T-cell (primary cell): ENCODE results near the gene CHP1. TPM values are rescaled to one million over a fixed set of nuclear protein-coding genes. Genes with fewer than 3 reads are reported as not detected.
"Not testable (repeated sequence)": the region's sequence is repeated elsewhere in the genome, so short reads cannot be mapped to it uniquely, and the experiment has no call there.

Experiments
- ATAC-seq, 4 experiments: fragments of 200-7000 bp in 3 of 4; fragments of 150-1000 bp in 1 of 4; cut with Tn5 transposase; replicated peaks in 1 of 4; 1 replicate in 3 of 4; 2 replicates in 1 of 4; pipeline ENCODE4 v1.10.0; 2021; ENCODE audit warnings: moderate library complexity in 3 of 4, mild to moderate bottlenecking in 2 of 4, moderate number of reproducible peaks in 1 of 4
- CTCF ChIA-PET, 2 donors: fragments of 300-600 bp; sonication (Branson Sonifier 250); formaldehyde crosslinking; loops; one replicate each; lab custom pipeline; 2022; ENCODE audit warnings: antibody characterized with exemption in 2 of 2; lab: Charles Lee
- POLR2A ChIA-PET, 2 donors: fragments of 300-600 bp; sonication (Branson Sonifier 250); formaldehyde crosslinking; loops; one replicate each; lab custom pipeline; 2022; ENCODE audit warnings: antibody characterized with exemption in 2 of 2; lab: Charles Lee
- DNase-seq, 35 experiments: peaks; one replicate each; pipeline versions ENCODE4 v3.0.0 to v3.0.0-alpha.2; 2013 to 2023
- H3K27ac ChIP-seq: one replicate; pipeline ENCODE4 v1.5.1; 2013; ENCODE audit warnings: low read length
- H3K27me3 ChIP-seq, 2 experiments: replicated peaks in 1 of 2; 1 replicate in 1 of 2; 2 replicates in 1 of 2; pipeline versions ENCODE4 v1.6.1 to v1.7.0; 2013; ENCODE audit warnings: low read length in 1 of 2, mixed read lengths in 1 of 2; ENCODE audit not compliant: control insufficient read depth in 2 of 2, insufficient read depth in 2 of 2; ENCODE audit errors: extremely low read depth in 1 of 2
- H3K36me3 ChIP-seq, 2 donors: 1 replicate in 1 of 2; 2 replicates in 1 of 2; pipeline versions ENCODE4 v1.6.1 to v1.7.0; 2013; ENCODE audit warnings: low read length in 1 of 2; ENCODE audit not compliant: control insufficient read depth in 2 of 2, insufficient read depth in 1 of 2; ENCODE audit errors: extremely low read depth in 1 of 2
- H3K4me1 ChIP-seq, 2 experiments: 1 replicate in 1 of 2; 2 replicates in 1 of 2; pipeline versions ENCODE4 v1.6.1 to v1.7.0; 2013; ENCODE audit warnings: low read length in 2 of 2, mixed read lengths in 1 of 2; ENCODE audit not compliant: insufficient read depth in 2 of 2, control insufficient read depth in 1 of 2; ENCODE audit errors: extremely low read depth in 1 of 2
- H3K4me3 ChIP-seq, 2 donors: 1 replicate in 1 of 2; 2 replicates in 1 of 2; pipeline versions ENCODE4 v1.5.1 to v1.7.0; 2013; ENCODE audit warnings: mild to moderate bottlenecking in 2 of 2, low read length in 1 of 2, moderate library complexity in 1 of 2; ENCODE audit not compliant: control insufficient read depth in 1 of 2; ENCODE audit errors: extremely low read depth in 1 of 2
- H3K9me3 ChIP-seq: 2 replicates; pipeline ENCODE4 v1.7.0; 2013
- H3K27ac Mint-ChIP-seq, 2 donors: one replicate each; pipeline ENCODE4 v1.8.0; 2020 to 2021; ENCODE audit warnings: mild to moderate bottlenecking in 2 of 2, mixed read lengths in 2 of 2
- H3K27me3 Mint-ChIP-seq, 2 donors: one replicate each; pipeline ENCODE4 v1.8.0; 2021 to 2022; ENCODE audit warnings: mixed read lengths in 2 of 2
- H3K36me3 Mint-ChIP-seq: one replicate; pipeline ENCODE4 v1.8.0; 2021; ENCODE audit warnings: mixed read lengths
- H3K4me1 Mint-ChIP-seq, 3 donors: one replicate each; pipeline ENCODE4 v1.8.0; 2020 to 2022; ENCODE audit warnings: mixed read lengths in 3 of 3, mild to moderate bottlenecking in 1 of 3
- H3K4me3 Mint-ChIP-seq, 3 donors: one replicate each; pipeline ENCODE4 v1.8.0; 2020 to 2022; ENCODE audit warnings: mild to moderate bottlenecking in 3 of 3, mixed read lengths in 3 of 3, moderate library complexity in 3 of 3
- H3K9me3 Mint-ChIP-seq, 3 donors: one replicate each; pipeline ENCODE4 v1.8.0; 2020 to 2022; ENCODE audit warnings: mixed read lengths in 3 of 3
- WGBS: methylation state at CpG from one replicate; pipeline ENCODE4 v1.1.5; 2013; ENCODE audit warnings: missing lambda C conversion rate; ENCODE audit not compliant: insufficient coverage; 5-methylcytosine and 5-hydroxymethylcytosine counted together
- total RNA-seq, 35 experiments: library from RNA in 6 of 35; stranded (reverse) in 6 of 35; fragments of 120-200 nt in 1 of 35; gene quantifications; one replicate each; pipeline versions ENCODE4 v1.2.1 to v1.2.4 and lab custom pipeline; 2013 to 2026

CHP1 gene
- total RNA-seq, 5 donors from 2014 or later (not counting 1 experiment from before 2014, with no cell fraction given) = 20.5 to 34.4 (median 31.1) TPM

DNA sequence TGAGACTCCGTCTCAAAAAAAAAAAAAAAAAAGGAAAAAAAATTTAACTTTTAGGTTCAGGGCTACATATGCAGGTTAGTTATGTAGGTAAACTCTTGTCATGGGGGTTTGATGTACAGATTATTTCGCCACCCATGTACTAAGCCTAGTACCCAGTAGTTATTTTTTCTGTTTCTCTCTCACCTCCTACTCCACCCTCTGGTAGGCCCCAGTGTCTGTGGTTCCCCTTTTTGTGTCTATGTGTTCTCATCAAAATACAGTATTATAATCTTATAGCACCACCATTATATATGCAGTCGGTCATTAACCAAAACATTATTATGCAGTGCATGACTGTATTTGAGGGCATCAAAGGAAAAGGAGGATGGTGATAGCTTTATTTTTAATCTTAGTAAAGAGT lies 47.3 kb downstream of the CHP1 start:
- H3K4me3 ChIP-seq = no peak overlapping the region
- no CpG with 5 or more reads among the region's 3 CpGs for WGBS
- Mint-ChIP-seq H3K27me3 (no peaks in the 10 kb centered on the region), H3K4me1 (peaks cover 8 to 10% (median 10%) of the 10 kb centered on the region in 3 donors), H3K4me3 (no peak overlapping the region), H3K36me3 (peaks cover 21% of the 10 kb centered on the region), H3K9me3 (no peaks in the 10 kb centered on the region), H3K27ac (no peak overlapping the region)
- H3K27ac ChIP-seq = no peak overlapping the region
- ChIA-PET POLR2A (interaction anchor here in 1 of 2 donors (0.7 kb wide), 1 partner anchor 44 kb away, joined by 5 read pairs; no protein-coding TSS in a partner anchor), CTCF (no interaction called here)
- no peaks in the 10 kb centered on the region for H3K27me3 ChIP-seq
- H3K4me1 ChIP-seq = peaks cover 0 to 5% of the 10 kb centered on the region in 2 experiments
- DNase-seq = no peak
- H3K9me3 ChIP-seq = no peaks in the 10 kb centered on the region
- peaks cover 6 to 9% of the 10 kb centered on the region in 2 donors for H3K36me3 ChIP-seq
- ATAC-seq = no peak

GRCh38 chr15:41279535-41280283 lies 48.6 kb downstream of the CHP1 start:
- H3K4me1 Mint-ChIP-seq = peaks cover 12 to 18% (median 16%) of the 10 kb centered on the region in 3 donors
- ChIA-PET POLR2A (no interaction called here), CTCF (no interaction called here)
- H3K36me3 Mint-ChIP-seq = peaks cover 18% of the 10 kb centered on the region
- ATAC-seq = no peak
- Histone ChIP-seq H3K9me3 (no peaks in the 10 kb centered on the region), H3K36me3 (peaks cover 6 to 8% of the 10 kb centered on the region in 2 donors), H3K27ac (no peak overlapping the region), H3K4me3 (no peak overlapping the region), H3K4me1 (peaks cover 0 to 7% of the 10 kb centered on the region in 2 experiments), H3K27me3 (no peaks in the 10 kb centered on the region)
- no peaks in the 10 kb centered on the region for H3K27me3 Mint-ChIP-seq
- DNase-seq = no peak
- WGBS = 100% methylated on average over 1 of the region's 1 CpG
- H3K9me3 Mint-ChIP-seq = no peaks in the 10 kb centered on the region
- H3K27ac Mint-ChIP-seq = no peak overlapping the region
- no peak overlapping the region for H3K4me3 Mint-ChIP-seq

GRCh38 chr15:41281236-41281635 lies 50.2 kb downstream of the CHP1 start:
- Histone ChIP-seq H3K4me3 (no peak overlapping the region), H3K27me3 (no peaks in the 10 kb centered on the region), H3K36me3 (peaks cover 6 to 14% of the 10 kb centered on the region in 2 donors), H3K27ac (no peak overlapping the region), H3K4me1 (peaks cover 6 to 15% of the 10 kb centered on the region in 2 experiments), H3K9me3 (no peaks in the 10 kb centered on the region)
- no peak overlapping the region for H3K27ac Mint-ChIP-seq
- DNase-seq = no peak
- H3K4me1 Mint-ChIP-seq = peaks cover 25 to 33% (median 29%) of the 10 kb centered on the region in 3 donors
- H3K4me3 Mint-ChIP-seq = no peak overlapping the region
- H3K9me3 Mint-ChIP-seq = no peaks in the 10 kb centered on the region
- ChIA-PET POLR2A (interaction anchor here in 1 of 2 donors (0.6 kb wide), 1 partner anchor 191 kb away, joined by 3 read pairs; no protein-coding TSS in a partner anchor), CTCF (no interaction called here)
- 100% methylated on average over 1 of the region's 1 CpG for WGBS
- no peak for ATAC-seq
- H3K27me3 Mint-ChIP-seq = no peaks in the 10 kb centered on the region
- H3K36me3 Mint-ChIP-seq = peaks cover 27% of the 10 kb centered on the region

DNA sequence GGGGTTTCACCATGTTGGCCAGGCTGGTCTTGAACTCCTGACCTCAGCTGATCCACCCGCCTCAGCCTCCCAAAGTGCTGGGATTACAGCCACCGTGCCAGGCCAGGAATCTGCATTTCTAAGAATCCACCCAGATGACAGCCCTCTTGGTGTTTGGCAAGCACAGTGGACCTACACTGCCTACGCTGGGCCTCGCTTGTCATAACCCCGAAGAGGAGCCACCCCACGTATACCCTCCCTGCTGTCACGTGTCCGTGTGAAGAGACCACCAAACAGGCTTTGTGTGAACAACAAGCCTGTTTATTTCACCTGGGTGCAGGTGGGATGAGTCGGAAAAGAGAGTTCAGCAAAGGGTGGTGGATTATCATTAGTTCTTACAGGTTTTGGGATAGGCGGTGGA lies 51.4 kb downstream of the CHP1 start:
- Histone ChIP-seq H3K36me3 (peaks cover 6 to 26% of the 10 kb centered on the region in 2 donors), H3K4me1 (peaks cover 6 to 21% of the 10 kb centered on the region in 2 experiments)
- H3K4me1 Mint-ChIP-seq = peaks cover 36 to 45% (median 39%) of the 10 kb centered on the region in 3 donors
- H3K9me3 Mint-ChIP-seq, H3K9me3 ChIP-seq, POLR2A ChIA-PET, ATAC-seq, H3K27me3 ChIP-seq, H3K27me3 Mint-ChIP-seq, DNase-seq, H3K4me3 ChIP-seq, H3K27ac ChIP-seq: not testable (repeated sequence)
- peak overlapping the region; percentile 94 to 98 for H3K27ac Mint-ChIP-seq
- H3K4me3 Mint-ChIP-seq = peak overlapping the region; percentile 98 to 99 (median 99)
- H3K36me3 Mint-ChIP-seq = peaks cover 32% of the 10 kb centered on the region
- CTCF ChIA-PET = interaction anchor here in 1 of 2 donors (1.4 kb wide), 1 partner anchor 51 kb away, joined by 4 read pairs; the partner anchor contains the start of gene CHP1
- WGBS = 100% methylated on average over 6 of the region's 10 CpGs

GRCh38 chr15:41282980-41283652 lies 52.0 kb downstream of the CHP1 start:
- WGBS = 100% methylated on average over 1 of the region's 19 CpGs
- ChIA-PET POLR2A (interaction anchor here (0.6 to 0.7 kb wide), 2 partner anchors 765 to 1838 kb away, joined by 3 read pairs; no protein-coding TSS in a partner anchor), CTCF (interaction anchor here in 1 of 2 donors (1.4 kb wide), 1 partner anchor 52 kb away, joined by 4 read pairs; the partner anchor contains the start of gene CHP1)
- not testable (repeated sequence) for H3K9me3 Mint-ChIP-seq, H3K9me3 ChIP-seq, H3K27me3 Mint-ChIP-seq, H3K27me3 ChIP-seq, ATAC-seq
- H3K4me1 Mint-ChIP-seq = peaks cover 39 to 47% (median 42%) of the 10 kb centered on the region in 3 donors
- H3K27ac ChIP-seq = peak overlapping the region; percentile 82
- peaks cover 34% of the 10 kb centered on the region for H3K36me3 Mint-ChIP-seq
- peaks cover 6 to 28% of the 10 kb centered on the region in 2 experiments for H3K4me1 ChIP-seq
- peaks cover 6 to 33% of the 10 kb centered on the region in 2 donors for H3K36me3 ChIP-seq
- peak overlapping the region; percentile 98 to 99 (median 99) for H3K4me3 Mint-ChIP-seq
- peak overlapping the region; percentile 94 to 98 for H3K27ac Mint-ChIP-seq
- DNase-seq = peak in 1 of 35 experiments; percentile 4
- peak overlapping the region; percentile 79 to 94 for H3K4me3 ChIP-seq
